GM21723 (cell line): ENCODE data around the gene NRL.
A peak's percentile ranks its signal among the peaks of the same experiment; 100 is the strongest.

ENCODE experiments used
- ATAC-seq: cut with Tn5 transposase; IDR thresholded peaks from one replicate; pipeline ENCODE4 v1.9.1; 2021; ENCODE audit warnings: mild to moderate bottlenecking, moderate library complexity; ENCODE audit not compliant: unreplicated experiment

Gene NRL

DNA sequence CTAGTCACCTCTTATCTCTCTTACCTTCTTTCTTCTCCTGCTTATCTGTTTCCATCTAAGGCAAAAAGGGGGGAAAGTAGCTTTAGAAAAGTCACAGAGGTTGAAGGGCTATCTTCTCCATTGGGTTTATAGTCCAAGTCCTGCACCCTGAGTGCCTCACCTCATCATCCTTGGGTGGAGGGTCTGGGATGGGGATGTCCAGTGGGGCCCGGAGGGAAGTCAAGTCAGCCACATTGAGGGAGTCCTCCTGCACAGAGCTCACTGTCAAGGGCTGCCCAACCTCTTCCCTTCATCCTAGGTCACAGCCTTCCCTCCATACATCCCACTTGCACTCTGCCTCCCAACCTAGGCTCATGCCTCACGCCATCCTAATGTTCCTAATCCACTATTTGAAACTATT lies 30.5 kb upstream of the NRL start:
- ATAC-seq: no peak

DNA sequence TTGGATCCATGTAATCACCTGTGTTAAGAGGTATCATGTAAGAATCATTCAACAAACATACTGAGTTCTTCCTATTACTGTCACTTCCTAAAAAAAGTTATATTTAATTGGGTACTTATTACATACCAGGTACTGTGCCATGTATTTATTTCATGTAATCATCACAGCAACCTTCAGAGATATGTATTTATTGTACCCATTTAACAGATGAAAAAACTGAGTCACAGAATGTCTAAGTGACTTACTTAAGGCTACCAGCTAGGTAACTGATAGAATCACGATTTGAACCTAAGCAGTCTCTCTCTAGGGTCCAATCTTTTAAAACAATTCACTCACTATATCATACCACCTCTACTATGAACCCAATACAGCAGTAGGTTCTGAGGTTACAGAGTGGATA lies 29.7 kb upstream of the NRL start:
- no peak for ATAC-seq

GRCh38 chr14:24143511-24143910 lies 28.8 kb upstream of the NRL start:
- ATAC-seq: no peak

DNA sequence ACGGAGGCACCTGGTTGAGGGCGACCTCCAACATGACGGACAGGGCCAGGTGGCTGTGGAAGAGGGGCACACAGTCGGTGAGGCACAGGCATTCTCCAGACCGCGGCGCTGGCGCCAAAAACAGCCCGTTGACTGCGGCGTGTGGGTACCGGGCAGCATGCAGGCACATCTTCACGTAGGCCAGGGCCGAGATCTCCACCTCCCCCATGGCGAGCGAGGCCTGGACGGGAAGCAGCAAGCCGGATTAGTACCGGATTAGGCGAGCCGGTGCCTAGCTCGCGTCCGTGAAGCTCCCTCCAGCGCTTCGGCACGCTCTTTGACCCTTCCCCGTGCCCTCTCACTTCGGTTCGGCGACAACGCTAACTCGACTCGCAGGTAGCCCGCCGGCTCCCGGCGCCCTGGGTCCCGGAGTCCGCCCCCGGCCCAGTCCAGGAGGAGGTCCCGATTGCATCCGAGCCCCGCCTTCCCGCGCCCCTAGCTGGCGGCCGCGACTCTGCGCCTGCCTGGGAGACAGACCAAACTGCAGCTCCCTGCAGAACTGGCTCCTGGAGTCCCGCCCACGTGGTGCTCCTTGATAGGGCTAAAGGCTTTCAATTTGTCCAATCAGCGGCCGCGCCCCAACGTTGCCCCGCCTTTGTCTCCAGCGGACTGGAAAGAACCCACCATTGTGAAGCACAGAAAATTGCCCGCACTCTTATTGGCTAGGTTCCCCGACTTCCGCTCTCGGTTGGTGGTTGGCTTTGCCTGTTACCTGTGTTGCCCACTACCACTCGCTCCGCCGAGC lies 26.5 kb upstream of the NRL start, which contains the start of gene EMC9:
TSS of gene EMC9 (minus strand) at position 495 of the 784 bp plus-strand sequence. CDS start at position 208, 287 bp downstream.
- peak; percentile 85 for ATAC-seq

- ATAC-seq: no peak
Measured at GRCh38 chr14:24139272-24139934, 24.7 kb upstream of the NRL start.

GRCh38 chr14:24138396-24139271 lies 23.9 kb upstream of the NRL start:
- no peak for ATAC-seq

- no peak for ATAC-seq
Measured at GRCh38 chr14:24137529-24138395, 23.0 kb upstream of the NRL start.

DNA sequence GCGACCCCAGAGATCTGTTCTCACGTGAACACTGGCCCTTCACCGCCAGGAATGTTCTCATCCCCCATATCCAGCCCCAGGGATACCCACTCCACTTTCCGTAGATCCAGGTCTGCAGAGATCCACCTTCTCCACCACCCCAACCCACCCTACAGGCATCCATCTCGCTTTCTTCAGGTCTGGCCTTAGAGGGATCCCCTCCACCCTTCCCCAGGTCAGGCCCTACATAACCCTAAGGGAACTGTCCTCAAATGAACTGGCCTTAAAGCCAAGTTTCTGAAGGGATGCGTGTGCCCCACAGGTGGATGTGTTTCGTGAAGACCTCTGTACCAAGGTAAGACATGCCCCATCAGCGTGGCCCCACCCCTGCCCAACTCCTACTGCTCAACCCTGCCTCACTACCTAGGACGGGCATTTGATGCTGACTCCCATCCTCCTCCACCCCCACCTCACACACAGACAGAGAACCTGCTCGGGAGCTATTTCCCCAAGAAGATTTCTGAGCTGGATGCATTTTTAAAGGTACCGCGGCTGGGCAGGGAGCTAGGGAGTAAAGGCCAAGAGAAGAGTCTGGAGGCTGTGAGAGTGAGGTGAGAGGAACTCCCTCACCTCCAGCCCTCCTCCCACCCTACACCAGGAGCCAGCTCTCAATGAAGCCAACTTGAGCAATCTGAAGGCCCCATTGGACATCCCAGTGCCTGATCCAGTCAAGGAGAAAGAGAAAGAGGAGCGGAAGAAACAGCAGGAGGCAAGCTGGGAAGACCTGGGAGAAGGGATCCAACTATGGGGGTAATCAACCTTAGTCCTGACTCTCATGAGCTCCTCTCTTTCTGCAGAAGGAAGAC lies 22.2 kb upstream of the NRL start:
- ATAC-seq: no peak

GRCh38 chr14:24135834-24136683 lies 21.3 kb upstream of the NRL start, which contains the start of gene PSME1:
TSS of gene PSME1 (plus strand) at chr14:24136194. CDS start at chr14:24136263, 69 bp downstream.
- ATAC-seq: peak; percentile 76

DNA sequence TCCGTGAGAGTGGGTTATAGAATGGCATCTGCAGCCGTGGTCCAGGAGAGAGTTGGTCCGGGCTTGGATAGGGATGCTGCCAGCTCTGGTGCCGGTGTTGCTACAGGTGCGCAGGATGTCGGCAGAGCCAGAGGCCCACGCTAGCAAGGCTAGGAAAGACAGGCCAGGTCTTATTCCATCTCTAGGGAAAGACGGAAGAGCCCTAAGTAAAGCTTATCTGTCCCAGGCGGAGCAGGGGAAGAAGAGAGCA lies 20.8 kb upstream of the NRL start:
- peak; percentile 11 for ATAC-seq

DNA sequence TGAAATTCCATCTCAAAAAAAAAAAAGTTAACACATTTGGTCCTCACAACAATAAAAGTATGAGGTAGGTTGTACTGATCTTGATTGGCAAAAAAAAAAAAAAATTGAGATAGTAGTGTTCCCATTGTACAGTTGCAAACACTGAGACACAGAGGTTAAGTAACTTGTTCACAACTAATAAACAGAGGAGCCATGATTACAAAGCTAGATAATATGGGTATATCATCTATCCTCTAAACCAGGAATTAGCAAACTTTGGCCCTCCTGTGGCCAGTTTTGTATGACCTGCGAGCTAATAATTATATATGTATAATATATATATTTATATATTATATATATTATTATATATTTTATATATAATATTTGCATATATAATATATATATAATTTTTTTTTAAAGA lies 19.0 kb upstream of the NRL start:
- no peak for ATAC-seq

DNA sequence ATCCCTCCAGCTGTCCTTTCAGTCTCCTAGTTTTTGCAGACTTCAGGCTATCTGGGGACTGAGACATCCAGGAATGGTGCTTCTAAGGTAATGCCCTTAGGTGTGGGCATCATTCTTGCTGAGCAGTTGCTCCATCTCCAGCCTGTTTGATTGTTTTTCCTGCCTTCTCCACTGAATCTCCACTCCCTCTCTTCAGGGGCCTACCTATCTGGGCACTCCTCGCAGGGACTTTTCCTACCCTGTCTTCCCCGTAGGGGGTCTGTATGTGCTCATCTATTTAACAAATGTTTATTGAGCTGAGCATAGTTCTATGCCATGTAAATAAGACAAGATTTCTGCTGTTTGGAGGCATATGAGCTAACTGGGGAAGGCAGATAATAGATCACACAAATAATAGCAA lies 18.2 kb upstream of the NRL start:
- no peak for ATAC-seq

DNA sequence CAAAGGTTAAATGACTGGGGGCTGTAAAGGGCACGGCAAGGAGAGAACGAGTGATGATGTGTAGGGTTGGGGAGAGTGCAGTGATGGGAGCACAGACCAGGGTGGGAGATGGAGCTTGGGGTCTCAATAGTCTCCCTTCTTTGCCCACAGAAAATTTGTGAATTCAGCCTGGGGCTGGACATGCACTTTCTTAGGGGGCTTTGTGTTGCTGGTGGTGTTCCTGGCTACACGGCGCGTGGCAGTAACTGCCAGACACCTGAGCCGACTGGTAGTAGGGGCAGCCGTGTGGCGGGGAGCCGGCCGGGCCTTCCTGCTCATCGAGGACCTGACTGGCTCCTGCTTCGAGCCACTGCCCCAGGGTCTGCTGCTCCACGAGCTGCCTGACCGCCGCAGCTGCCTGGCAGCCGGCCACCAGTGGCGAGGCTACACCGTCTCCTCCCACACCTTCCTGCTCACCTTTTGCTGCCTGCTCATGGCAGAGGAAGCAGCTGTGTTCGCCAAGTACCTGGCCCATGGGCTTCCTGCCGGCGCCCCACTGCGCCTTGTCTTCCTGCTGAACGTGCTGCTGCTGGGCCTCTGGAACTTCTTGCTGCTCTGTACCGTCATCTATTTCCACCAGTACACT lies 17.4 kb upstream of the NRL start:
- ATAC-seq: no peak

DNA sequence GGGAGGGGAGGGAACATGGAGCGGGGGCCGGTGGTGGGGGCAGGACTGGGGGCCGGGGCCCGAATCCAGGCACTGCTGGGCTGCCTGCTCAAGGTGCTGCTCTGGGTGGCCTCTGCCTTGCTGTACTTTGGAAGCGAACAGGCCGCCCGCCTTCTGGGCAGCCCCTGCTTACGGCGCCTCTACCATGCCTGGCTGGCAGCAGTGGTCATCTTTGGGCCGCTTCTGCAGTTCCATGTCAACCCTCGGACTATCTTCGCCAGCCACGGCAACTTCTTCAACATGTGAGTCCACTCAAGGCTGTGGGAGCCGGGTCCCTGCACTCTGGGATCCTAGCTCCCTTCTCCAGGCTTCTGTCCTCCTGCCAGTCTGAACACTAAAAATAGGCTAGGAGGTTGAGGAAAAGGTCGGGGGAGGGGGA lies 16.8 kb upstream of the NRL start:
- ATAC-seq: no peak

DNA sequence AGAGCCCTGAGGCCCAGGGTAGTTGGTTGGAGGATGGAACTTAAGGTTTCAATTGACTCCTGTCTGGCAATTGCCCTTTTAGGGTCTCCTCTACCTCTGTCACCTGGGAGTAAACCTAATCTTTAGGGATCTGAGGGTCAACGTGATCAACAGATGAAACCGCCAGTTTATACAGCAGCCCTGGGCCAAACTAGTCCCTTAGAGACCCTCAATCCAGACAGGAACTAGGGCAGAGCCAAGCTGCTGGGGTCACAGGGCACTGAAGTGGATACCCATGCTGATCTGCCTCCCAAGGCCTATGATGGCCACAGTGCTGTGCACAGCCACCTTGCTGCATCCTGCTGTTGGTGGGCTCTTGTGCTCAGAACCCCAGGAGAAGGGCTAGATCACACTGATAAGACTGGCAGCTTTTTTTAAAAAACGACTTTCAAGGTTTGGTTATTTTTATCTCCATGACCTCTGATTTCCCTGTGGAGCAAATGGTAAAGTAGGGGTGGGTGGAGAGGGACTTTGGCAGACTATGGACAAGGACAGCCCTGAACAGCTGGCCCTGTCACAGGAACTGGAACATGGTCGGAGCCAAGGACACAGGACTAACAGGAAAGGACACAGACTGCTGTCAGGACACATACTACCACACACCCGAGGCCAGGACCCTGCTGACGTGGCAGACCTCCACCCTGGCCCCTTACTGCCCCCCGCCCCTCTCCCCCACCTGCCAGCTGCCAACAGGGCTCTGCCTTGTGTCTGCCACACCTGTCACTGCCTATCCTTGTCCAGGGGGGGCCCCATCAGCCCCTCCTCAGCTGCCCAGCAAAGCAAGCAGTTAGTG lies 16.2 kb upstream of the NRL start:
- ATAC-seq: no peak

DNA sequence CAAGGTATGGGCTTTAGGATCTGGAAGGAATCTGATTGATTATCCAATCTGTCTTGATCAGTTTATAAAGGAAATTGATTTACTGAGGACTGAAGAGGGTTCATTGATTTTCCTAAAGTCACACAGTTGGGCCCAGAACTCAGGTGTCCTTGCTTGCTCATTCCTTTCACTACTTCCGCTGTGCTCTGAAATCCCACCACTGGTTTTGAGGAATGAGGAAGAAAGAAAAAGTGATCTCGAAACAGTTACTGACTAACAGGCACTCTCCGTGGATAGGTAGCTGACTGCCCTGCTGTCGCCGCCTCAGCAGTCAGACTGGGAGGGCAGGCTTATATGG lies 15.6 kb upstream of the NRL start, which contains the start of gene FITM1:
TSS of gene FITM1 (plus strand) at position 280 of the 337 bp plus-strand sequence. CDS start 905 bp downstream, outside the sequence.
- no peak for ATAC-seq

GRCh38 chr14:24129410-24129998 lies 14.8 kb upstream of the NRL start:
- ATAC-seq: no peak
